Inflammatory macrophage (primary cell): ENCODE data around the gene TBC1D2B.
A peak's percentile ranks its signal among the peaks of the same experiment; 100 is the strongest.

Experiments
- DNase-seq, 2 donors: peaks; one replicate each; pipeline ENCODE4 v3.0.0-alpha.2; 2020 to 2022

TBC1D2B gene

GRCh38 chr15:78093242-78094020 lies 15.9 kb upstream of the TBC1D2B start:
- DNase-seq: no peak

DNA sequence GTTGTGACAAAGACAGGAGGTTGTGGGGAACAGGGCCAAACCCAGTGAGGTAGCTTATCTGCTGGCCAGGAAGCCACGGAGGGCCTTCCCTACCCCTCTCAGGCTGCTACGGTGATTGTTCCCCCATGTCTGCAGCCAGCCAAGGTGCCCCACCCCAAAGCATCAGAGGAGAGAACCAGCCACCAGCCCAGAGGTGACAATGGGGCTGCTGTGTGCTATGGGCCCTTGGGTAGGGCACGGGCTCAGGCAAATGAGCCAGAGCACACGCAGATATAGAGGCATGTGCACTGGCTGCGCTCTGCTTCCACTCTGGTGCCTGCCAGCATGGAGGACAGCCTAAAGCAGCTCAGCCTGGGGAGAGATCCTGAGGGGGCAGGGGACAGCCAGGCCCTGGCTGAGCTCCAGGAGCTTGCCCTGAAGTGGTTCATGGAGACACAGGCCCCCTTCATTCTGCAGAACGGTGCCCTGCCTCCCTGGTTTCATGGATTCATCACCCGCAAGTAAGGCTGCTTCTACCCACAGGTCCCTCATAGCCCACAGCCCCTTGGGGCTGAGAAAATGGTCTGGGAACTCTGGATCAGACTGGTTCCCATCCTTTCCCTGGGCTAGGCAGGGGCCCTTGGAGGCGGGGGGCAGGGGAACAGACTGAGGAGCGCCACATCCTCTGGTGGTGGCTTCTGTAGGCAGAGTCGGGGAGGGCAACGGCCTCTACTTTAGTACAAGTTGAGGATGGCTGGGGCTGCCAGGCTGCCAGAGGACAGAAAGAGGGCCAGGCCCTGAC lies 14.9 kb upstream of the TBC1D2B start, which contains the start of gene SH2D7:
Gene SH2D7 (plus strand): TSS at position 301 of the 781 bp plus-strand sequence. CDS start 24 bp downstream, at position 325.
- no peak for DNase-seq

GRCh38 chr15:78090422-78091063 lies 13.0 kb upstream of the TBC1D2B start:
- no peak for DNase-seq

DNA sequence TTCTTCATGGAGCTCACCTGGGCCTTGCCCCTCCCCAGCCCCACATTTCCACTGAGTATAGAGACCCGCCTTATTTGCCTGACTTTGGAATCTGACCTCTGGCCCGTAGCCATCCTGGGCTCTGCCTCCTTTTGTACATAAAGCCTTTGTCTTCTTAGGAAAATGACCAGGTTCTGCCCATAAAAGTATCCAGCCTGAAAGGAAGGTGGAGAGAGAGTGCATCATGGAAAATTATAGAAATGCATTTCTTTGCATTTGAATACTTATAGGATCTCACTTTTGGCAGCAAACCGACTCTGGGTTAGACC lies 11.2 kb upstream of the TBC1D2B start:
- no peak for DNase-seq

GRCh38 chr15:78087951-78088772 lies 10.7 kb upstream of the TBC1D2B start:
- DNase-seq: peak; percentile 61 to 81

DNA sequence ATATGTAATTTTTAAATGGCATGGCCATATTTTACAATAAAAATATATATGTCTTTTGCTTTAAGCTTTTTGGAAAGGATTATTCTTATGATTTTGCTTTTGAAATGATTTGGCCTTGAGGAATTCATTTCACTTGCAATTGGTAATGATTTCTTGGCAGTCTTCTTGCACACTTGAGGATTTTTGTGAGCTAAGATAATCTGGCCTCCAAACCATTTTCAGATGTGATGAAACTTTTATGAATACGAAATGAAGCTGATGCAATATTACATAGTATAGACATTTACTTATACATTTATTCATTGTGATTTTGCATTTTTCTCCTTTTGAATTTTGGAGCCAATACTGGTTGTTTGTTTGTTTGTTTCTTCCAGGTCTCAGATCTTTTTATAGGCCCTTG lies 8.4 kb upstream of the TBC1D2B start:
- no peak for DNase-seq

DNA sequence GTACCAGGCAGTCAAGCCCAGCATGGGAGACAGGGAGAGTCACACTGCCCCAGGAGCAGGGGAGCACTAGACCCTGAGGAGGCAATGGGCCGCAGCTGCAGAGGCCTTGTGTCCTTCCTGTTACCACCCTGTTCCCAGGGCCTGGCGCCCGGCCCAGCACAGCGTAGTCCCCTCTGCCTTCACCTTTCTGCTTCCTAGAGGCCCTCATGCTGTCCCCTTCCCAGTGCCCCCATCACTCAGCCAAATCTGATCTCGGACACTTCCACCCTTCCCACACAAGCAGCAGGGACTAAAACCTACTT lies 6.9 kb upstream of the TBC1D2B start:
- DNase-seq: no peak

GRCh38 chr15:78083687-78084448 lies 6.4 kb upstream of the TBC1D2B start:
- no peak for DNase-seq

- DNase-seq: no peak
Observed at GRCh38 chr15:78083186-78083585, 5.7 kb upstream of the TBC1D2B start.

- no peak for DNase-seq
Observed at GRCh38 chr15:78082743-78083110, 5.2 kb upstream of the TBC1D2B start.

GRCh38 chr15:78082106-78082742 lies 4.7 kb upstream of the TBC1D2B start:
- peak; percentile 91 to 96 for DNase-seq

DNA sequence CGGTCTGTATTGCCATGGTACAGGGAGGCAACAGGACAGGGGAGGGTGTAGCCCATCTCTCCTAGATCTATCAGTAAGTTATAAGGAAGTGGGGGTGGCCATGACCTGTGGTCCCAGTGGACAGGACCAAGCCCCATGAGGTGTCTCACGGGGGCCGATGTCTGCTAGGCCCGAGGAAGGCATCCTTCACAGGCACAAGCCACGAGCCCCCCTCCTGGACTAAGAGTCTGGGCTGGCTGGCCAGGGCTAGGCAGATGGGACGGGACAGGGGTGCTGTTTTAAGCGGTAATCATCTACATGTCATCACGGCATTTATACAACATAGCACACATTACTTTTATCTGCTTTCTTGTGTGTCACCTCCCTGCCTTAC lies 2.6 kb upstream of the TBC1D2B start:
- DNase-seq: no peak

GRCh38 chr15:78079298-78080087 lies 2.0 kb upstream of the TBC1D2B start:
- no peak for DNase-seq

DNA sequence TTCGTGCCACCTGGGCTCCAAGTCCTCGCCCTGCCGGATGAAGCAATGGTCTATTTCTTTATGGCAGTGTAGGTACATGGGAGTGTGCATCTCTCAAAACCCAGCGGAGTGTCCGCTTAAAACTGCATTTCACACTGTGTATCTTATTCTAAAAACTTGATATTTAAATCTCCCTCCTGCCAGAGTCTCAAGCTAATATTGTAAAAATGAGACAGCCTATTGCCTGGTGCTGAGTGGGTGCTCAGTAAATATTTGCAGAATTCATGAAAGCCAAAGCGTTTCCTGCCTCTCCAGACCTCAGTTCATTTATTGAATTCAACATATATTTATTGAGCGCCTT lies 330 bp upstream of the TBC1D2B start:
- DNase-seq: no peak

GRCh38 chr15:78076231-78077052 lies 1.1 kb downstream of the TBC1D2B start:
- DNase-seq: no peak

DNA sequence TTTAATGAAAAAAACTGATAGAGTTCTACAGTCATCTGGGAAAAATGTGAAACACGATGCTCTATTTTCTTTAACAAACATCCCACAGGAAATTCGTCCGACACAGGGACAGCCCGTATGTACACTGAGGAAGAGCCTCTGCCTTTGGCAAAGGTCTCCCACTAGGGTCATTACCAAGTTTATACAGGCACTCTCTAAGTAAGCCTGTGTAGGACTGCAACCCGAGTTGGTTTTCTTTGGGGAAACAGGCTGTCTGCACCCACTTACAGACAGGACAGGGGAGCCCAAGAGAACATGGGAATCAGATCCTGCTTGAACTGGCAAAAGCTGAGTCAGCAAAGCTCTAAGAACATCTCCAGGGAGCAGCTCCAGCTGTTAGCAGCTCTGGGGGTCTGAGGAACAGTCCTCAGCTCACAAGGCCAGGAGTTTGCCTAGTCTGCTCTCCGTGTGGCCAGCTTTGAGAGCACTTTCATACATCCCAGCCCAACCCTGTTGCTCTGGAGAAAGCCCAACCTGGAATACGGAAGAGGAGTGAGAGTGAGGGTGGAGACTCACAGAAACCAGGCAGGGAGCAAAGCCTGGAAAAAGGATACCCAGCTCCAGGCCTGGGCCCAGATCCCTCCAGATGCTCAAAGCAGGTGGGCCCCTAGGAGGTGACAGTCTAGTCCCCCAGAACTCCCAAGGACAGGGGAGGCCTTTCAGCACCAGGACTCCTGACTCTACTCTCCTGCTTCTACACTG lies 1.9 kb downstream of the TBC1D2B start:
- no peak for DNase-seq

DNA sequence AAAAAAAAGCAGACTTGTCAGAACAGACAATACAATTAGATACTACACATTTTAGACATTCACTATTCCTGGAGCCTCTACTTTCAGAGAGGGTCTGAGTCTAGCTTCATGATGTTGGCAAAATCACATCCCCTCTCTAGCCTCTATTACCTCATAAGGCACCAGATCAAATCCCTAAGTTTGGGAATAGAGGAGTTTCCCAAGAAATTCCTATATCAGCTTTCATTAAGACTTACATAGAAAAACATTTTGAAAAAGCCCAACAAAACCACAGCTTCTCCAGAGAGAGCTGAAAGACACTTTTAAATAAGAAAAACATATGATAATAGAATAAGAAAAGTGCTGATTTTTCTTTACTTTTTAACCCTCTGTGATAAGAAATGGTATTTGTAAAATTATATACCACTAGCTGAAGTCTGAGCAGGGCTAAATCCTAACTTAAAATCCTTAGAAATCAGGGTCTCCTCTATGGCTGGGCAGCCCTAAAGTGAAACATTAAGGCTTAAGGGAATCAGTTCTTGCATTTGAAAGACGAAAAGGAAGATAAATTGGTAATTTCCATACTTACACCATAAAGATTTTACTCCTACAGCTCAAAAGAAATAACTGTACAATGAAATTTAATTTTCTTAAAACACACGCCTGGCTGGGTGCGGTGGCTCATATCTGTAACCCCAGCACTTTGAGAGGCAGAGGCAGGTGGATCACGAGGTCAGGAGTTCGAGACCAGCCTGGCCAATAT lies 4.3 kb downstream of the TBC1D2B start:
- DNase-seq: no peak

GRCh38 chr15:78072080-78072892 lies 5.2 kb downstream of the TBC1D2B start:
- peak; percentile 82 to 91 for DNase-seq
